Activated gamma-delta T cell treated with anti-CD3 and anti-CD28 coated beads, Interleukin-2, amount 50 U/mL, for 16 hours (primary cell): Measurements from ENCODE around the gene GLI3.
"Not testable (repeated sequence)": the region's sequence is repeated elsewhere in the genome, so short reads cannot be mapped to it uniquely, and the experiment has no call there.

Experiments
- DNase-seq: peaks from one replicate; pipeline ENCODE4 v3.0.0-alpha.2; 2020; ENCODE audit warnings: low read depth

GLI3 gene

DNA sequence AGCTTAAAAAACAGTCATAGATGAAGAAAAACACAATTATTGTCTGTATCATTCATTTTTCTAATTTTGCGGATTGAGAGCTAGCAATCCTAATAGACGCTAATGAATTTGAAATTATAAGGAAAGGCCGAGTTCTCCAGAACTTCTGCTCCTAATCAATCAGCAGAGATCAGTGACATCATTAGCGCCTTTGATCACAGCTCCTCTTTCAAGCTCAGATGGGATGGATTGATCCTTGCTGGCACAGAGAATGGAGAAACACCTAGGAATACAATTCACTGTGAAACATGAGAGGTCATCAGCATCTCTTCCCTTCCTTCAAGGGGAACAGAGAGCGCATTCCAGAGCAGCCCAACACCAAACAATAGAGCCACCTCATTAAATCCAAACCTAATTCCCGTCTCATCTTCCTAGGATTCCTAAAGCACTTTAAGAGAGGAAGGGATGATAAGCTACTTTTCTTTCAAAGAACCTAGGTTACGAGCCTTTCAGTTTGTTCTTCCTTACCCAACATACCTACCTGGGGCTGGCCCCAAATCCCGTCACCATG lies 24.4 kb downstream of the GLI3 start:
- DNase-seq = no peak

DNA sequence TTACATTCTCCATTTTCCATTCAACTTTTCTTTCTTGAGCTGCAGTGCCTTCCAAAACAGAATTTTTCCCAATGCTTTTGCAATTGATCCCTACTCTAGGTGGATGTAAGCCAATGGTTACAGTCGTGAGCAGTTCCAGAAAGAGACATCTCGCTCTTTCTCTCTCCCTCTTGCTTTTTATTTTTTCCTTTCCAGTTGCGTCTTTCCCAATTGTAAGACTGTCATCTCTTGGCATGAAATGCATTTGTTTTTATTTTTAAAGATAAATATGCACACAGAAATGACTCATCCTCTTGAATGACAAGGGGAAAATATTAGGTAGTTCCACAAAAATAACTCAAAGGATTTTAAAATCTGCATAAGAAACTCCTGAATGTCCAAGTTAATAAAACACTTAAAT lies 25.1 kb downstream of the GLI3 start:
- DNase-seq = no peak

DNA sequence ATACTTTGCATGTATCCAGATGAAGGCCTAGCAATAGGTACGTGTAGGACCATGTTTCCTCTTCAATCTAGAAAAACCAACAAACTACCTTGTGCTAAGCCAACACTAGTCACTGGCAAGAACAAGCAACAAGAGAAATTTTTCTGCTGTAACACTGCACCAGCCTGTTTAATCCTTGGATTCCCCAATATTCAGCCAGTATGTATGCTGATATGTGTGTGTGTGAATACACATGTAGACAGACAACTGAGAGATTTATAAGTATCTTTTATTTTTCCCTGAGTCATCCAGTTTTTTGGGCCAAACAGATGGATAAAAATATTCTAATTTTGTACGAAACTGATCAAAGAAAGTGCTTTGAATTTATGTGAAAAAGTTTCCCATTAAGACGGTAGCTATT lies 26.2 kb downstream of the GLI3 start:
- DNase-seq = no peak

DNA sequence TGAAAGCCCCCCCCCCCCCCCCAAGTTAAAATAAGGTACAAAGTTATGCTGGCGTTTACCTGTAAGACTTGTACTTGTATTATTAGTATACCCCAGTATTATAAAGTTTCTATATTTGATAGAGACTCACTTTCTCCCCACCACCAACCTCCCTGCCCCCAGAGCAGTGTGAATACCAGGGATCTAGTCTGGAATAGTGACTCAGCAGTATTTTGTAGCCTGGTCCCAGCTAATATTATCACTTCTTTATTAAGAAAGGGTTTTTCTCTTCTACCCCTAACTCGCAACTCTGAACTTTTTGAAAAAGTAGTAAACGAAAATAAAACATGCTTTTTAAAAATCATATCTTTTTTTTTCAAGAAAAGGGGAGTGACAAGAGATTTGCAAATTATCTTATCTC lies 26.7 kb downstream of the GLI3 start:
- no peak for DNase-seq

DNA sequence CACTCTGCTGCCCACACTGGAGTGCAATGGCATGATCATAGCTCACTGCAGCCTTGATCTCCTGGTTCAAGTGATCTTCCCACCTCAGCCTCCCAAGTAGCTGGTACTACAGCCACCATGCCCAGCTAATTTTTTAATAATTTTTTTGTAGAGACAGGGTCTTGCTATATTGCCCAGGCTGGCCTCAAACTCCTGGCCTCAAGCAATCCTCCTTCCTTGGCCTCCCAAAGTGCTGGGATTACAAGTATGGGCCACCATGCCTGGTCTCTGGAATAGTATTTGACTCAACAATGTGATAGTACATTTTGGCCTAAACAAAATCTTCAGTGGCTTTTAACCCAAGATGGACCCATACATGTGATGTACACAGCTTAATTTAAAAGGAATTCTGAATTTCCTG lies 27.9 kb downstream of the GLI3 start:
- not testable (repeated sequence) for DNase-seq

DNA sequence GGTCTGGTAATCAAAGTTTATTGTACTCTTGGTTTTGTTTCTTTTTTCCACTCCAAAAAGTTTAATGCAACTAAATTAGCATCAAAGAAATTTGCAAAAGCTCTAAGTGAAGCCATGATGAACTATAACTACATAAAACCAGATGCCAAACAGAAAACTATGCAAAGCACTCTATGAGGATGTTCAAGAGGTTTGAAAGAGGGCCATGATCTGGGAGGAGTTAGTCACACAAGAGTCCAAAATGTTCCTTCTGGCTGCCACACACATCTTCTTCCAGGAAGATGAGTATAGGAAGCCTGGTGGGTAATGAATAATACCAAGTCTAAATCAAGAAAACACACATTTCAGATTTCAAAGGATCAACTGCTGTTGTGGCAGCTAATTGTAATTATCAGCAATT lies 28.4 kb downstream of the GLI3 start:
- no peak for DNase-seq

DNA sequence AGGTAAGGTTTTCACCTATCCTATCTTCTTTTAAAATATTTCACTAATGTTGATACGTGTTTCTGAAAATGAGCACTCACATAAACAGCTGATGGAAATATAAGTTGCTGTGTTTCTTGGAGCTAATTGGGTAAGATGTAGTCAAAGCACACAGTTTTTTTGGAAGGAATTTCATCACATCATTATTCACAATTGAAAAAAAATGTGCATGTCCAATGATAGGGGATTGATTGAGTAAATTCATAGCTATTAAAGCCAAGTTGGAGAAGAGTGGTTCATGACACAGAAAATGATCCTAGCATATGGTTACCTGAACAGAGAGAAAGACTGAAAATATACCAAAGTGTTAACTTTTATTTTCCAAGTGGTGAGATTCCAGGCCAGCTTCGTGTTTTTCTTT lies 29.6 kb downstream of the GLI3 start:
- no peak for DNase-seq

DNA sequence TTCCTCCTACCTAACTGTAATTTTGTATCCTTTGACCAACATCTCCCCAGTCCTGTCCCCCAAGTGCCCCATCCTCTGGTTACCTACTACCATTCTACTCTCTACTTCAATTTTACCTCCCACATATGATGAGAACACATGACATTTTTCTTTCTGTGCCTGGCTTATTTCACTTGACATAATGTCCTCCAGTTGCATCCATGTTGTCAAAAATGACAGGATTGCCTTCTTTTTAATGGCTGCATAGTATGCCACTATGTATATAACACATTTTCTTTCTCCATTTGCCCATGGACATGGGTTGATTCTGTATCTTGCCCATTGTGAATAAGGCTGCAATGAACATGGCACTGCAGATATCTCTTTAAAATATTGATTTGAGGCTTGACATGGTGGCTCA lies 33.7 kb downstream of the GLI3 start:
- DNase-seq = no peak

DNA sequence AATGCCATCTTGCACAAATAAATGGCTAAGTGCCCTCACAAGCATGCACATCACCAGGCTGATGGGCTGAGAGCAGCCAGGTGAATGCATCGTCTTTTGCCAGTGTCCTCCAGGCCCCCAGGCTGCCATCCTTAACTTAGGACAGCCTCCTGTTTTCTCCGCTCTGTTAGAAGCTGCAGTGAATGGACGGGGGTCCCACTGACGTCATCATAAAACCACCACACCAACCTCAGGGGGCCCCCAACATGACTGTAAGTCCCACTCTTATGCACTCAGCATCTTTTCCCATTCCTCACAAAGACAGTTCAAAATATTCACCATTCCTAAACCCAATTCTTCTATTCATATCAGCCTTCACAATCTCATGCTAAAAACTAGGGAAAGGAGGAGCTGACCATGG lies 34.4 kb downstream of the GLI3 start:
- DNase-seq = no peak

DNA sequence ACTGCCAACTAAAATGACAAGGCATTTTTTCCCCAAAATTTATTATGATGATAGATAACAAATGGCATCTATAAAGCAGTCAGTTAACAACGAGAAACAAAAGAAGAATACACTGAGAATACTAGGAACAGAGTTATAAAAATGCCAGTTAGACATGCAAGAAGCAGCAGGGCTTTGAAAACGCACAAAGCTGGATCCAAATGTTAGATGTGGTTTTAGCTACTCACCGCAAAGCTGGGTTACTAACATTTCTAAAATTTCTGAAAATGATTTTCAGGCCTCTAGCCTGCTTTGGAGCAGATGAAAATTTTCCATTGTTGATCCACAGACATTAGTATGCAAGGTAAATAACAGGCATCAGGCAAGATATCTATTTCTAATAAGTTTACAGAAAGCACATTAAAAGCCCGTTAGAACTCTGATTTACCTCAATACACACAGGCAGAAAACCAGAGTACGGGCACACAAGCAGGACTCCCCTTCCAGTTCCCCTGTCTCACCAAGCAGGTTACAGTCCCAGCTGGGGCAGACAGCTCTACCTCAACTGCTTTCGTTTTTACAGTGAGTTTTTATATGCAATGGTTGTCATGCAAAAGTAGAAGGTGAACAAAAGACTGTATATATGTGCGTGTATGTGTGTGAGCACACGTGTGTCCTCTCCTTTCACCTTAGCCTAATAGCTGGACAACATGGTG lies 37.9 kb downstream of the GLI3 start:
- no peak for DNase-seq

DNA sequence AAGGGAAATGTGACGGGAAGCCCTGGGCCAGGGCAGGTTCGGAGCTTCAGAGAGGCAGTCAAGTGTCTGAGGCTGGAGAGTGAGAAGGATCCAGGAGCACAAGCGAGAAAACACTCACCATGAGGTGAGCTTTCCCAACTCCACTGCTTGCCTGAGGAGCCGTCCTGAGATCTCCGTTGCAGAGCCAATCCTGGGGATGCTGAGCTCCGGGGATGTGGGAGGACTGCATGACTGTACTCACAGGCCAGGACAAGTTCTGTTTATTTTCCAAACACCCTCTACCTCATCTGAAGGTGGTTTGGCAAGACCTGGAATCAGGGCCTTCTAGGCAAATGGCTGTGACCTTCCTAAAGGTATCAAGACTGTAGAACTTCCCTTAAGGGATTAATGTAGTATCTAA lies 38.7 kb downstream of the GLI3 start:
- DNase-seq = no peak

DNA sequence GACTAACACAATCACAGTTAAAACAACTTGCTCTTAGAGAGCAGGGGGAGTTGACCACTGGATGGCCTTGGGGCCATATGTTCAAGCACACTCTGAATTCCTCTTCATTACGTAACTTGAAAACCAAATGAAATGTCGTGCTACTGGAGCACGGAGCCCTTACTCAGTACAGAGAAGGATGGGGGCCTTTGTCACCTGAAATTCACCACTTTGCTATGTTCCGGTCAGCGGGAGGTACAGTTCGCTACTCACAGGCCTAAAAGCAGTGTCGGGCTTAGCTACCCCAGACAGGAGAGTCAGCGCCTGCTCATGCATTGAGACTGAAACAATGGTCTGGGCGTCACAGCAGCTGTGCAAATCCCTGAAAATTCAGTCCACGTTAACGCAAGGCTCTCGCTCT lies 39.6 kb downstream of the GLI3 start:
- no peak for DNase-seq

DNA sequence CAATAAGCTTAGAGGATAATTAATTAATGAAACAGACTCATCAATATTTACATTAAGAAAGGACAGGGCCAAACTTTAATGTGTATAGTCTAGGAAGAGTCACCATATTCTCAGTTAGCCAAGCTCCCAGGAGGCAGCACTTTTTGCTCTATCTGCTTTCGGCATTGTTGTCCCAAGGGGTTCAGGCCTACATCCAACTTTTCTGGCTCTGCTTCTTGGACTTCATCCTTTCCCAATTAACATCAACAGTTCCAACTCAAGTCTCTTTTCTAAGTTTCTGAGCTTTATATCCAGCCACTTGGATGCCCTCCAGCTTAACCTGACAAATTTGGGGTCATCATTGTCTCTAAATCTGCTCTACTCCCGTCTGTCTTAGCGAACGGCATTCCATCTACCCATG lies 42.8 kb downstream of the GLI3 start:
- DNase-seq = no peak

DNA sequence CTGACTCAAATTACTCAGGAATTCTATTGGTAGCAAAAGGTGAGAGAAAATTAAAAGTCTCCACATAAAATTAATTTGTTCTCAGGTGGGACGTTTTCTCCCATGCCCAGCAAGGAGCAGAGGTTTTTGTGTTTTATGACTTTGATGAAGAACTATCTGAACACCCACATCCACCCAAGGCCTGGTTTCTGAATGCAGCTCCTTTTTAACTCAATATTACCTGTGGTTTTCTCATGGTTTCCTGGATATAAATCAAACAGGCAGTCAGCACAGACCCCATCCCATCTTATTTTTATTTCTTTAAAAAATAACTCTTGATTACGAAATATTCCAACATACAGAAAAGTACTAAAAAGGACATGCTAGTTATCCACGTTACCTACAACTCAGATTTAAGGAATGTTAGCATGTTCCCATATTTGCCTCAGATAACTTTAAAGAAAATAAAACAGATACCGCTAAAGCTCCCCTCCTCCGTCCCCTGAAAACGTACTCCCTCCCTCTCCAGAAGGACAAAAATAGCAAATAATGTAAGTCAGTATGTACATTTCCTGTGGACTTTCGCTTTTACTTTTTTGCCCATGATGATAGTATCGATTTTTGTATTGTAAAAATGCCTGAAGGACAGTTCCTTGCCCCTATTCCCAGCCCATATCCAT lies 43.4 kb downstream of the GLI3 start:
- DNase-seq = no peak

DNA sequence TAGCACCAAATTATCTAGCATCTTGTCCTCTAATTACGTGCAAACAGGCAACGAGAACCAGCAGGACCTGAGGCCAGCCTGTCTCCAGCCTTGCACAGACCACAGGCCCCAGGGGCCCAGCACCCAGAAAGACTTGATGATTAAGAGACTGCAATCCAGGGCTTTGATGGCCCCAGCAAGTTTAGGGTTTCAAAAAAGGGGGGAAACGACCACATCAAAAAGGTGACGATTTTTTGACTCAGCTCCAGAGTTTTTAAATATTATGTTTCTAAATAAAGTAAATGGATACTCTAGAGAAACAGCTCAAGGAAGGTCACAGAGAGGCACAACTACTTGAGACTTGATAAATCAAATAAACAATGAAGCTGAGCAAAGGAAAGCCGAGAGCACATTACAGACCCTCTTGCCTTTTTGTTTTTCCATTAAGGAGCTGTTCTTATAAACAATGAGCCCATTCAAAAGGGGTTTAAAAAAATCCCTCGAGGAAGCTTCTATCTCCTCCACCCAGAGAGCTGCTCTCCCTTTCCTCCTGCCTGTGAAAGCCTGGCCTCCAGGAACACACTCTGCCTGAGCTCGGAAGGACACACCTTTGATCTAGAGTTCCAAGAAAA lies 44.1 kb downstream of the GLI3 start:
- no peak for DNase-seq

DNA sequence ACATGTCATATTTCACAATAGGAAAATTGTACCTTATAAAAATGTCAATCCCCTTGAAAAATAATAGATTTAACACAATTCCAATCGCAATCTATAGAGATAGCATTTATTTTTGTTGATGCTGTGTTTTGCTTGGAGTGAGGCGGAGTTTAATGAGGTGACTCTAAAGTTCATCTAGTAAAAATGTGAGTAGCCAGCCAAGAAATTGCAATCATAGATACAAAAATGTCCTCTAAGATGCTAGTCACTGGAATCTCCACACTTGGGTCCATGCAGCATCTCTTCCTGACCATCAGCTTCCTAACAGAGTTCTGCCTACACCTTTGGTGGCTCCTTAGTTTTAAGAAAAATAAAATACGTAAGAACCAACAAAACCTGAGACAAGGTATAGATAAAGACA lies 44.9 kb downstream of the GLI3 start:
- no peak for DNase-seq

DNA sequence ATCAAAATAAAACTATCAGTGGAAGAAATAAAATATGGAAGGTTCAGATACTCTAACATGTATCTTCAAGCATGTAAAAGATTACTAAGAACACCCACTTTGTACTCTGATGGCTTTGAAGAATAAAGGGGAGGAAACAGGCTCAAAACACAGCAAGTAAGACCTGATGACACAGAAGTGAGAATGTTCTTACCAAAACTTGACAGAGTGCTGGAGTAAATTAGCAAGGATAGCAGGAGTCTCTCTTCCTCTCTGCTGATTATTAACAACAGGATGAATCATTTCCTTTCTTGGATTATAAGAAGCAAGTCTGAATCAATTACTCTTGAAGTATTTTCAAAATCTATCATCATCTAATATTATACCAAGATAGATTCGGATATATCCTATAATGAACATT lies 47.5 kb downstream of the GLI3 start:
- DNase-seq = no peak

DNA sequence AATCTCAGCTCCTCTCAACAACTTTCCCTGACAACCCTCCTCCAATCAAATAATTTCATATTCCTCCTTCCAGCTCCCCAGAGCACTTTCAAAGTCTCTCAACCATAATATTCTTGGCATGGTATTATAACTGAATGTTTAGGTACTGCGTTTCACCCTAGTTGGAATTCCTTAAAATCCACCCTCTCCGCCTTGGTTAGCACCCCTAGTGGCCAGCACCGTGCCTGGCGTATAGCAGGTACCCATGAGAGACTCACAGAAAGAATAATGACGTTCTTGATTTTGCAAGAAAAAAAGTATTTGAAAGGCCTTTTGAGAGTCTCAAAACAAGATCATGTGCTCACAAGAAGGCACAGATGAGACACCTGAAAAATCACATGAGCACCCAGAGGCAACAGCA lies 50.9 kb downstream of the GLI3 start:
- no peak for DNase-seq

DNA sequence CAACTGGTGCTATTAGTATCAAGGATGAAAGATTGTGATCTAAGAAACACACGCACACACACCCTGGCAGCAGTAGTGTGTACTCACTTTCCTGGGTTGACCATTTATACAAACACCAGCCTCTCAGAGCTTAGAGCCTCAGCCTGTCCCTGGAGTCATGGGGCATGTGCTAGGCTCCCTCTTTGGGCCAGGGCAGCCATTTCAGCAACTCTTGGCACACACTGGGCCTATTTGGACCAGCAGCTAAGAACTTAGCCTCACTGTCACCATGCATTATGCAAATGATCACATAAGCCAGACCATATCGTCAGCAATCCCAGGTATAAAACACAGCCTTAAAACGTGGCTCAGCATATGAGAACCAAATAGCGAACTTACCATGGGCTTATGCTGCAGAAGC lies 51.3 kb downstream of the GLI3 start:
- no peak for DNase-seq

DNA sequence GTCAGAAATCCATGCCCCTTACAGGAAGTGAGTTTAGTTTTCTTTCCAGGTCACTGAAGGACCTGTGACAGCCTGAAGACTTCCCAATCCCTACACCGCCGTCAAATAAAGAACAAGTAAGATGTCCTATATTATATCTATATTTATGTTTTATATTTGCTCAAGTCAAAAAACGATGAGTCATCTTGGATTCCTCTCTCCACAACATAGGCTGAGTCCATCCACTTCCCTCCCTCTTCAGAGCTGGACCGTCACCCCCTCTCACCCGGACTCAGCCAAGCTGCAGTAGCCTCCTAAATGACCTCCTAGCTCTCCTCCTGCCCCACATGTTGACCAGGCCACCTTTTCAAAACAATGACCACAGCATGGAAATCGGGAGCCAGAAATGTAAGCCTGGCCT lies 53.5 kb downstream of the GLI3 start:
- DNase-seq = no peak

DNA sequence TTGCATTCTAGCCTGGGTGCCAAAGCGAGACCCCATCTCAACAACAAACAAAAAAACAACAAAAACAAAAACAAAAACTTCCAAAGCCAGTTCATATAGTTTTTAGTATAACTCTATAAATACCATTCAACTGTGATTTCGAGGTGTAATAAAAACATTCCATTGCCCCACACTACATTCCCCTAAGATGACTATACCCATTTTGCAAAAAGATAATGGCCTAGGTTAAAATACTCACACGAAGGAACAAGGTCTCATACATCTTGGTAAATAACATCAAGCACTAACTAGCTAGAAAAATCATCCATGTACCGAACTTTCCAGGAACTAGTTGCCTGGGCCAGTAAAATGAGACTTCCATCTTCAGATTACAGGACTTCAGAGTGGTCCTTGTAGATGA lies 55.4 kb downstream of the GLI3 start:
- no peak for DNase-seq

DNA sequence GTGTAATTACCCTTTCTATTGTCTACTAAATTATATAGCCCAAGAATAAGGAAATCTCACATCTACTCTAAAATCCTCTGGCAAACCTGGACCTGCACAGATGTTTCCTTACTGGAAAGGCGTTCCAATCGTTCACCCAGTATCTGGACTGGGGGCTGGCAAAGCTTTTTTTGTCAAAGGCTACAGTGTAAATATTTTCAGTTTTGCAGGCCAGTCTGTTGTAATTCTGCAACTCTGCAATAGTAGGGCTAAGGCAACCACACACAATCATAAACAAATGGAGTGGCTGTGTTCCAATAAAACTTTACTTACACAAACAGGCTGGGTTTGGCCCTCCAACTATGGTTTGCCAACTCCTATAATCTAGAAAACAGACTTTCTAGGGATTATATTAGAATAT lies 56.2 kb downstream of the GLI3 start:
- no peak for DNase-seq

DNA sequence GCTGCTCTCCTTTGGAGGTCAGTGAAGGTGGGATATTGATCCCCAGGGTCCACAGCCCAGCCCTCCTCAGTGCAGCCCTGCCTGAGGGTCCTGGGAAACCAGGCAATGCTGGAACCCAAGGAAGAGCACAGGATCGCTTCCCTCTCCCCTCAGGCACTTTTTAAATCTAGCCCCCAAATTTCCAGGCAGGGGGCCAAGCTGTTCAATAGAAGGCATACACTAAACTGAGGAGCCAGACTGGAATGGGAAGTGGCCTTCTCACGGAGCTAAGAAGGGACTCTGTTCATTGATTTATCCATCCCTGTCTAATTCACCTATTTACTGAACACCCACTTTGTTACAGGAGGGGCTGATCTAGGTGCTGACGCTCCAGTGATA lies 60.3 kb downstream of the GLI3 start:
- DNase-seq = no peak
